Adipocyte (in vitro differentiated cells): ENCODE data around the gene ECHS1.

Experiments used
- DNase-seq: peaks from one replicate; pipeline ENCODE4 v3.0.0-alpha.2; 2015; ENCODE audit warnings: low read depth
- H3K27me3 ChIP-seq: replicated peaks from 2 replicates; pipeline ENCODE4 v1.7.0; 2013; ENCODE audit warnings: mild to moderate bottlenecking, low read length, moderate library complexity; ENCODE audit not compliant: control insufficient read depth, insufficient read depth
- H3K36me3 ChIP-seq: 2 replicates; pipeline ENCODE4 v1.7.0; 2013; ENCODE audit warnings: low read length, mild to moderate bottlenecking, moderate library complexity; ENCODE audit not compliant: control insufficient read depth, insufficient read depth, severe bottlenecking
- H3K4me1 ChIP-seq: 2 replicates; pipeline ENCODE4 v1.7.0; 2013; ENCODE audit warnings: mild to moderate bottlenecking, low read length, moderate library complexity; ENCODE audit not compliant: control insufficient read depth, insufficient read depth
- H3K4me3 ChIP-seq: 2 replicates; pipeline ENCODE4 v1.7.0; 2013; ENCODE audit warnings: mild to moderate bottlenecking, low read length, moderate library complexity
- H3K9ac ChIP-seq: 2 replicates; pipeline ENCODE4 v1.7.0; 2013; ENCODE audit warnings: mild to moderate bottlenecking, low read length, moderate library complexity
- H3K9me3 ChIP-seq: 2 replicates; pipeline ENCODE4 v1.7.0; 2013; ENCODE audit warnings: mild to moderate bottlenecking, low read length, moderate library complexity; ENCODE audit not compliant: control insufficient read depth

The ECHS1 gene

DNA sequence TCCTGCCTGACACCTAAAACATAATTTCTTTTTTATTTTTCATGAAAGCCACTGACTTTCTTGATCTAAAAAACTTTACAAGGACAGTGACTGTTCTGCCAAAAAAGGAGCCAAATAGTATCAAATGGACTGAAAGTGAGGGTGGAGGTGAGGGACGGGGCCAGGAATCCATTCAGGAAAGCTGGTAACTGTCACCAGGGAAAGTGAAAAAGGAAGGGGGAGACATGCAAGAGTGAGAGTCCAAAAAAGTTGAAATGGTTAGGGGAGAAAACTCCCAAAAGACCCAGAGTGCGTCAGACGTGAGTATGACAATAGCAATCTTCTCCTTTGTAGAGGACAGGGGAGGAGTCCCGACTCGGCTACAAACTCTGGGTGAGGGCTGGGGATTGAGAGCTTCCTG lies 28.9 kb downstream of the ECHS1 start:
- Histone ChIP-seq H3K9me3 (no peaks in the 10 kb centered on the region), H3K4me1 (no peaks in the 10 kb centered on the region), H3K27me3 (peaks cover 32% of the 10 kb centered on the region), H3K9ac (no peak overlapping the region), H3K36me3 (no peaks in the 10 kb centered on the region), H3K4me3 (no peak overlapping the region)
- no peak for DNase-seq

DNA sequence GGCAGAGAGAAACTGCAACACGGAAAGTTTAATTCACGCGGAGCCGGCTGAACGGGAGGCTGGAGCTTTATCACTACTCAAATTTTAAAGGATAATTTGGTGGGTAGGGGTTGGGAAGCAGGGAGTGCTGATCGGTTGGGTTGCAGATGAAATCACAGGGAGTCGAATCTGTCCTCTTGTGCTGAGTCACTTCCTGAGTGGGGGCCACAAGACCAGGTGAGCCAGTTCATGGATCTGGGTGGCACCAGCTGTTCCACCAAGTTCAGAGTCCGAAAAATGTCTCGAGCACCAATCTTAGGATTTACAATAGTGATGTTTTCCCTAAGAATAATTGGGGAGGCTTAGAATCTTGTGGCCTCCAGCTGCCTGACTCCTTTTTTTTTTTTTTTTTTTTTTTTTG lies 29.6 kb downstream of the ECHS1 start:
- Histone ChIP-seq H3K9ac (no peak overlapping the region), H3K4me1 (no peaks in the 10 kb centered on the region), H3K4me3 (no peak overlapping the region), H3K36me3 (no peaks in the 10 kb centered on the region), H3K9me3 (no peaks in the 10 kb centered on the region), H3K27me3 (peaks cover 34% of the 10 kb centered on the region)
- DNase-seq, result no peak

- Histone ChIP-seq H3K4me1 (no peaks in the 10 kb centered on the region), H3K9me3 (no peaks in the 10 kb centered on the region), H3K27me3 (peaks cover 40% of the 10 kb centered on the region), H3K36me3 (no peaks in the 10 kb centered on the region), H3K4me3 (no peak overlapping the region), H3K9ac (no peak overlapping the region)
- no peak for DNase-seq
These were observed 30.2 kb downstream of the ECHS1 start for GRCh38 chr10:133342942-133343341.

GRCh38 chr10:133341983-133342382 lies 31.2 kb downstream of the ECHS1 start:
- no peaks in the 10 kb centered on the region for H3K9me3 ChIP-seq
- DNase-seq, result no peak
- no peak overlapping the region for H3K9ac ChIP-seq
- H3K27me3 ChIP-seq, result peaks cover 48% of the 10 kb centered on the region
- no peak overlapping the region for H3K4me3 ChIP-seq
- H3K4me1 ChIP-seq, result no peaks in the 10 kb centered on the region
- H3K36me3 ChIP-seq, result no peaks in the 10 kb centered on the region

- Histone ChIP-seq H3K36me3 (no peaks in the 10 kb centered on the region), H3K4me1 (no peaks in the 10 kb centered on the region), H3K9me3 (no peaks in the 10 kb centered on the region), H3K27me3 (peaks cover 39% of the 10 kb centered on the region), H3K9ac (no peak overlapping the region), H3K4me3 (no peak overlapping the region)
- DNase-seq, result no peak
These were observed 33.3 kb downstream of the ECHS1 start for GRCh38 chr10:133339708-133340380.

DNA sequence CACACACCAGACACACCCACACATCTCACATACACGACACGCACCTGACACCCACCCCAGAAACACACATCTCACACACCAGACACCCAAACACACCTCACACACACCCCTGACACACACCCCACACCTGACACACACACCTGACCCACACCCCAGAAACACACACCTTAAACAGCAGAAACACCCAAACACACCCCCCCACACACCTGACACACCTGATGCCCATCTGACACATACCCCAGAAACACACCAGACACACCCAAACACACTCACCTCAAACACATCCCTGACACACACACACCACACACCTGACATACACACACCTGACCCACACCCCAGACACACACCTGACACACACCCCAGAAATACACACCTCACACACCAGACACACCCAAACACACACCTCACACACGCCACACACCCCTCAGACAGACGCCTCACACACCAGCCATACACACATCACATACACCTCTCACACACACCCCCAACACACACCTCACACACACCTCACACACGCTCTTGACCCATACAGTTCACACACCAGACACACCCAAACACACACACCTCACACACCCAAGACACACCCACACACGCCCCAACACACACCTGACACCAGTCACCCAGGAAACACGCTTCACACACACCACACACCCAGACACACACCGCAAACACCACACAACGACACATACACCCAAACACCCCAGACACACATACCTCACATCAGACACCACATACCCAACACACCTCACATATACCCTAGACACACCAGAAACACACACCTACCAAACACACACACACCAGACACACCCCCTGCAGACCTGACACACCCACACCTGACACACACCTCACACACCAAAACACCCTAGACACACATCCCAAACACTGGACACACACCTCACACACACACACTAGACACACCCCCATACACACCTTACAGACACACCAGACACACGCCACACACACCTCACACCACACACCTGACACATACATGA lies 34.8 kb downstream of the ECHS1 start:
- no peaks in the 10 kb centered on the region for H3K9me3 ChIP-seq
- H3K27me3 ChIP-seq, result peaks cover 34% of the 10 kb centered on the region
- H3K4me3 ChIP-seq, result no peak overlapping the region
- no peak for DNase-seq
- H3K36me3 ChIP-seq, result no peaks in the 10 kb centered on the region
- no peaks in the 10 kb centered on the region for H3K4me1 ChIP-seq
- H3K9ac ChIP-seq, result no peak overlapping the region

DNA sequence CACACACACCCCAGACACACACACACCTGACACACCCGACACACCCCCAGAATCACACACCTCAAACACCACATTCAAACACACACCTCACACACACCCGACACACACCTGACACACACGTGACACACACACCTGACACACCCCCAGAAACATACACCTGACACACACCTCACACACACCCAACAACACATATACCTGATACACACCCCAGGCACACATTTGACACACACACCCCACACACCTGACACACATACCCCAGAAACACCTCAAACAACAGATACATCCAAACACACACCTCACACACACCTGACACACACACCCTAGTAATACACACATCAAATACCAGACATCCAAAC lies 35.8 kb downstream of the ECHS1 start:
- H3K4me3 ChIP-seq, result no peak overlapping the region
- H3K27me3 ChIP-seq, result peaks cover 39% of the 10 kb centered on the region
- no peak for DNase-seq
- H3K36me3 ChIP-seq, result no peaks in the 10 kb centered on the region
- H3K9me3 ChIP-seq, result peaks cover 3% of the 10 kb centered on the region
- H3K9ac ChIP-seq, result no peak overlapping the region
- H3K4me1 ChIP-seq, result no peaks in the 10 kb centered on the region

GRCh38 chr10:133336577-133337369 lies 36.4 kb downstream of the ECHS1 start, which contains the start of gene CALY:
CALY (minus strand) TSS chr10:133336896; CDS start chr10:133328989, 7,907 bp downstream.
- H3K27me3 ChIP-seq, result peaks cover 45% of the 10 kb centered on the region
- DNase-seq, result no peak
- peaks cover 8% of the 10 kb centered on the region for H3K9me3 ChIP-seq
- H3K36me3 ChIP-seq, result no peaks in the 10 kb centered on the region
- no peaks in the 10 kb centered on the region for H3K4me1 ChIP-seq
- H3K9ac ChIP-seq, result no peak within 1 kb of the TSS
- H3K4me3 ChIP-seq, result no peak within 1 kb of the TSS

DNA sequence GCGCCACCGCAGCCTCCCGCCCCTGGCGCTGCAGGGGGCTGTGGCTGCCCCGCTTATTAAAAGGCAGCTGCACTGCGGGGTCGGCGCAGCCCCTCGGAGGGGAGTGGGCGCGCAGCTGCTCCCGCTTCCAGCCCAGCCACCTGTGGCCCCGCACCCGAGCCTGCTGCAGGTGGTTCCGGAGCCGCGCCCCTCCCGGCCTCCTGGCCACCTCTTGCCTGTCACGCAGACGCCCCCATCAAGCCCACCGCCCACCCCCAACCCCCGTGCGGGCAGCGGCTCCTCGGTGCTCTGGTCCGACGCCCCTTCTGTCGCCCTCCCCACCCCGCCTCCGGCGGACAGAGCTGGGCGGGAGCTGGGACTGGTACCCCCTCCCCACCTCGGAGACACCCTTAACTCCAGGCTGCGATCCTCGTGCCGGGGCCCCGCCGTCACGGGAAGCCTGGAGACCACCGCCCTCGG lies 37.0 kb downstream of the ECHS1 start:
- no peak for DNase-seq
- H3K4me3 ChIP-seq, result no peak overlapping the region
- peaks cover 8% of the 10 kb centered on the region for H3K9me3 ChIP-seq
- no peaks in the 10 kb centered on the region for H3K4me1 ChIP-seq
- no peaks in the 10 kb centered on the region for H3K36me3 ChIP-seq
- no peak overlapping the region for H3K9ac ChIP-seq
- H3K27me3 ChIP-seq, result peaks cover 51% of the 10 kb centered on the region

GRCh38 chr10:133335246-133336117 lies 37.7 kb downstream of the ECHS1 start:
- peaks cover 8% of the 10 kb centered on the region for H3K9me3 ChIP-seq
- H3K4me1 ChIP-seq, result no peaks in the 10 kb centered on the region
- H3K36me3 ChIP-seq, result no peaks in the 10 kb centered on the region
- H3K4me3 ChIP-seq, result peak overlapping the region; percentile 44
- no peak overlapping the region for H3K9ac ChIP-seq
- peaks cover 56% of the 10 kb centered on the region for H3K27me3 ChIP-seq
- DNase-seq, result peak; percentile 74
